ENCODE results near the gene SMYD2.

Gene SMYD2

GRCh38 chr1:214281021-214281719, at the start of gene SMYD2:
Gene SMYD2, plus strand, starts transcription at chr1:214281159. Its CDS starts 96 bp downstream, at chr1:214281255.
- DNase-seq, result peak; percentile 81

- DNase-seq, result no peak
Observed at GRCh38 chr1:214233856-214234634, 46.9 kb upstream of the SMYD2 start.

GRCh38 chr1:214234635-214235025, 46.3 kb upstream of the SMYD2 start:
- no peak for DNase-seq

- DNase-seq, result no peak
Observed at GRCh38 chr1:214236477-214236876, 44.5 kb upstream of the SMYD2 start.

GRCh38 chr1:214241060-214241459, 39.9 kb upstream of the SMYD2 start:
- no peak for DNase-seq

GRCh38 chr1:214244252-214244651, 36.7 kb upstream of the SMYD2 start:
- DNase-seq, result no peak

GRCh38 chr1:214244841-214245240, 36.1 kb upstream of the SMYD2 start:
- no peak for DNase-seq

GRCh38 chr1:214247501-214248041, 33.4 kb upstream of the SMYD2 start:
- DNase-seq, result no peak

- no peak for DNase-seq
Observed at GRCh38 chr1:214248311-214249085, 32.5 kb upstream of the SMYD2 start.

- DNase-seq, result no peak
Observed at GRCh38 chr1:214249651-214250050, 31.3 kb upstream of the SMYD2 start.

GRCh38 chr1:214251354-214251753, 29.6 kb upstream of the SMYD2 start:
- no peak for DNase-seq

GRCh38 chr1:214255509-214255908, 25.4 kb upstream of the SMYD2 start:
- DNase-seq, result no peak

GRCh38 chr1:214259353-214259977, 21.5 kb upstream of the SMYD2 start:
- no peak for DNase-seq

- no peak for DNase-seq
Observed at GRCh38 chr1:214260561-214261205, 20.3 kb upstream of the SMYD2 start.

GRCh38 chr1:214261206-214262123, 19.5 kb upstream of the SMYD2 start:
- peak; percentile 92 for DNase-seq

GRCh38 chr1:214264196-214264595, 16.8 kb upstream of the SMYD2 start:
- DNase-seq, result no peak

- DNase-seq, result no peak
Observed at GRCh38 chr1:214264976-214265375, 16.0 kb upstream of the SMYD2 start.

GRCh38 chr1:214270097-214270650, 10.8 kb upstream of the SMYD2 start:
- no peak for DNase-seq

- DNase-seq, result peak; percentile 41
Observed at GRCh38 chr1:214271174-214271858, 9.6 kb upstream of the SMYD2 start.
